ENCODE results near the gene SPOUT1. TPM values are rescaled to one million over a fixed set of nuclear protein-coding genes. Genes with fewer than 3 reads are reported as not detected.

SPOUT1 gene
- polyA plus RNA-seq, 1 donor (not counting 4 experiments of a cell fraction or from before 2014, with no cell fraction given) = 22.0 TPM

DNA sequence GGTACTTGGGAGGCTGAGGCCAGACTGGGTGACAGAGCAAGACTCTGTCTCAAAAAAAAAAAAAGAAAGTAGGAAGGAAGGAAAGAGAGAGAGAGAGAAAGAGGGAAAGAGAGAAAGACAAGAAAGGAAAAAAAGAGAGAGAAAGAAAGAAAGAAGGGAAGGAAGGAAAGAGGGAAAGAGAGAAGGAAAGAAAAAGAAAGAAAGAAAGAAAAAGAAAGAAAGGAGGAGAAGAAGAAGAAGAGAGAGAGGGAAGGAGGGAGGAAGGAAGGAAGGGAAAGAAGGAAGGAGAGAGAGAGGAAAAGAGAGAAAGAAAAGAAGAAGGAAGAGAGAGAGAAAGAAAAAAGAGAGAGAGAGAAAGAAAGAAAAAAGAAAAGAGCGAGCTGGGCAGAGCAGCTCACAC, 54.8 kb downstream of the SPOUT1 start:
- TF ChIP-seq EZH2 (IDR thresholded peaks at IDR 0.05; ENCODE audit: low read length) (no peak), CTCF (optimal IDR thresholded peaks at IDR 0.05 in 1 of 3, IDR thresholded peaks at IDR 0.05 in 1 of 3, conservative IDR thresholded peaks at IDR 0.05 in 1 of 3; ENCODE audit: extremely low read depth in 1 of 3, insufficient read depth in 2 of 3, low read length in 3 of 3) (no peak)
- dilution Hi-C loops (cut with MboI; ENCODE audit: extremely low pct_ligation_motif_present, low sequenced_read_pairs) = no loop called here
- no peaks in the 10 kb centered on the region for H3K9me3 ChIP-seq (ENCODE audit: control insufficient read depth, low read depth, low read length)

DNA sequence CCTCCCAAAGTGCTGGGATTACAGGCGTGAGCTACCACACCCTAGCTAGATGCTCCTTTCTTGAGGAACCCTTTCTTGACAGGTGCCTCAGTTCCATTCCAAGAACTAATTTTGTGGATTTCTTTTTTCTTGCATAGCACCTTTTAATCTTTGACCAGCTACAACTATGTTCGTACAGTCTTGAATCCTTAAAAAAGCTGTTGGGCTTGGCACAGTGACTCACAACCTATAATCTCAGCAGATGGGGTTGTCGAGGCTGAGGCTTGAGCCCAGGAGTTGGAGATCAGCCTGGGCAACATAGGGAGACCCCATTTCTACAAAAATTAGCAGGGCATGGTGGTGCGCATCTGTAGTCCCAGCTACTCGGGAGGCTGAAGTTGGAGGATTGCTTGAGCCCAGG, 56.5 kb downstream of the SPOUT1 start:
- FAIRE-seq = no peak
- H2AFZ ChIP-seq (ENCODE audit: control insufficient read depth, low read length) = no peak overlapping the region
- H3K27ac ChIP-seq (ENCODE audit: control insufficient read depth, insufficient read depth, low read length) = no peak overlapping the region
- H3K4me2 ChIP-seq (ENCODE audit: control insufficient read depth, extremely low read depth, insufficient read depth, low read depth, low read length) = no peak overlapping the region
- H3K4me3 ChIP-seq (ENCODE audit: control insufficient read depth in 2 of 3, extremely low read depth in 1 of 3, insufficient read depth in 2 of 3, low read depth in 1 of 3, low read length in 3 of 3) = no peak overlapping the region
- H3K79me2 ChIP-seq (ENCODE audit: control insufficient read depth, insufficient read depth, low read length) = peaks cover 14% of the 10 kb centered on the region
- DNase-seq (ENCODE audit: low read depth, low spot score) = no peak
- no peaks in the 10 kb centered on the region for H4K20me1 ChIP-seq (ENCODE audit: control insufficient read depth, extremely low read depth, insufficient read depth, low read length)
- H3K9me1 ChIP-seq (ENCODE audit: control insufficient read depth, extremely low read depth, insufficient read depth, low read length) = no peaks in the 10 kb centered on the region
- peaks cover 8% of the 10 kb centered on the region for H3K4me1 ChIP-seq (ENCODE audit: control insufficient read depth, extremely low read depth, insufficient read depth, low read length)
- no peaks in the 10 kb centered on the region for H3K9me3 ChIP-seq (ENCODE audit: control insufficient read depth, low read depth, low read length)
- H3K27me3 ChIP-seq (ENCODE audit: control insufficient read depth, extremely low read depth, insufficient read depth, low read length) = no peaks in the 10 kb centered on the region
- H3K36me3 ChIP-seq (ENCODE audit: control insufficient read depth in 2 of 2, extremely low read depth in 1 of 2, insufficient read depth in 2 of 2, low read length in 2 of 2) = peaks cover 0 to 1% of the 10 kb centered on the region in 2 experiments
- dilution Hi-C loops (cut with MboI; ENCODE audit: extremely low pct_ligation_motif_present, low sequenced_read_pairs) = no loop called here
- no peak overlapping the region for H3K9ac ChIP-seq (ENCODE audit: control insufficient read depth, extremely low read depth, insufficient read depth, low read length)
- TF ChIP-seq EZH2 (IDR thresholded peaks at IDR 0.05; ENCODE audit: low read length) (no peak), CTCF (optimal IDR thresholded peaks at IDR 0.05 in 1 of 3, IDR thresholded peaks at IDR 0.05 in 1 of 3, conservative IDR thresholded peaks at IDR 0.05 in 1 of 3; ENCODE audit: extremely low read depth in 1 of 3, insufficient read depth in 2 of 3, low read length in 3 of 3) (no peak)

More for the DNA sequence above, 54.8 kb downstream of the SPOUT1 start:
- Histone ChIP-seq H3K36me3 (ENCODE audit: control insufficient read depth in 2 of 2, extremely low read depth in 1 of 2, insufficient read depth in 2 of 2, low read length in 2 of 2) (no peaks in the 10 kb centered on the region), H2AFZ (ENCODE audit: control insufficient read depth, low read length) (no peak overlapping the region), H3K4me2 (ENCODE audit: control insufficient read depth, extremely low read depth, insufficient read depth, low read depth, low read length) (no peak overlapping the region), H3K27ac (ENCODE audit: control insufficient read depth, insufficient read depth, low read length) (no peak overlapping the region), H3K9ac (ENCODE audit: control insufficient read depth, extremely low read depth, insufficient read depth, low read length) (no peak overlapping the region), H3K4me3 (ENCODE audit: control insufficient read depth in 2 of 3, extremely low read depth in 1 of 3, insufficient read depth in 2 of 3, low read depth in 1 of 3, low read length in 3 of 3) (no peak overlapping the region), H3K79me2 (ENCODE audit: control insufficient read depth, insufficient read depth, low read length) (peaks cover 8% of the 10 kb centered on the region), H3K4me1 (ENCODE audit: control insufficient read depth, extremely low read depth, insufficient read depth, low read length) (peaks cover 8% of the 10 kb centered on the region), H4K20me1 (ENCODE audit: control insufficient read depth, extremely low read depth, insufficient read depth, low read length) (no peaks in the 10 kb centered on the region), H3K9me1 (ENCODE audit: control insufficient read depth, extremely low read depth, insufficient read depth, low read length) (no peaks in the 10 kb centered on the region), H3K27me3 (ENCODE audit: control insufficient read depth, extremely low read depth, insufficient read depth, low read length) (no peaks in the 10 kb centered on the region)
- DNase-seq (ENCODE audit: low read depth, low spot score) = no peak
- FAIRE-seq = no peak

Measured in keratinocyte (primary cell).